Cardiac muscle cell (in vitro differentiated cells and primary cell): ENCODE results near the gene AOPEP. TPM values are rescaled to one million over a fixed set of nuclear protein-coding genes. Genes with fewer than 3 reads are reported as not detected.

Source experiments
- DNase-seq, 2 donors: peaks; one replicate each; pipeline versions ENCODE4 v3.0.0 to v3.0.0-alpha.2; 2010 to 2017; ENCODE audit warnings: low read depth in 1 of 2, low spot score in 1 of 2
- H3K27ac ChIP-seq: fragments of 200-600 bp; sonication (generic); 2 replicates; pipeline ENCODE4 v1.5.1; 2016
- H3K27me3 ChIP-seq: fragments of 200-600 bp; sonication (generic); 2 replicates; pipeline ENCODE4 v1.6.0; 2016; ENCODE audit warnings: control low read depth
- H3K36me3 ChIP-seq: fragments of 200-600 bp; sonication (generic); 2 replicates; pipeline ENCODE4 v1.5.1; 2016; ENCODE audit warnings: control low read depth
- H3K4me1 ChIP-seq: fragments of 200-600 bp; sonication (generic); 2 replicates; pipeline ENCODE4 v1.8.1; 2017; ENCODE audit warnings: low read depth, mild to moderate bottlenecking, mixed run types
- H3K4me3 ChIP-seq: fragments of 200-600 bp; sonication (generic); 2 replicates; pipeline ENCODE4 v1.5.1; 2016; ENCODE audit warnings: mild to moderate bottlenecking
- H3K9me3 ChIP-seq: fragments of 200-600 bp; sonication (generic); 2 replicates; pipeline ENCODE4 v1.5.1; 2017; ENCODE audit warnings: low read depth, mild to moderate bottlenecking, control low read depth
- CTCF ChIP-seq: IDR thresholded peaks from 2 replicates; pipeline ENCODE4 v1.5.1; 2012; ENCODE audit warnings: low read depth, mild to moderate bottlenecking, low read length
- polyA plus RNA-seq: library from polyadenylated mRNA; unstranded; fragments of >200 nt; fragmentation: Nextera tagmentation; extraction: Ambion mirVana; gene quantifications from 2 replicates; pipeline ENCODE4 v1.2.1, GENCODE V29; 2016
- total RNA-seq: library from RNA; depleted of rRNA; stranded (reverse); fragments of >200 nt; gene quantifications from 2 replicates; pipeline ENCODE4 v1.2.3, GENCODE V29; 2016

Gene AOPEP
- total and polyA plus RNA-seq, 2 experiments from 2014 or later = 46.8 to 88.7 TPM

GRCh38 chr9:94802251-94802650 lies 75.8 kb downstream of the AOPEP start:
- Histone ChIP-seq H3K36me3 (no peaks in the 10 kb centered on the region), H3K27ac (no peak overlapping the region), H3K27me3 (no peaks in the 10 kb centered on the region), H3K4me1 (no peaks in the 10 kb centered on the region), H3K9me3 (no peaks in the 10 kb centered on the region), H3K4me3 (no peak overlapping the region)
- TF ChIP-seq CTCF = no peak
- DNase-seq = no peak

GRCh38 chr9:94802793-94803192 lies 76.3 kb downstream of the AOPEP start:
- Histone ChIP-seq H3K4me1 (no peaks in the 10 kb centered on the region), H3K9me3 (no peaks in the 10 kb centered on the region), H3K27me3 (no peaks in the 10 kb centered on the region), H3K36me3 (no peaks in the 10 kb centered on the region), H3K4me3 (no peak overlapping the region), H3K27ac (no peak overlapping the region)
- no peak for TF ChIP-seq CTCF
- DNase-seq = no peak

- H3K9me3 ChIP-seq = no peaks in the 10 kb centered on the region
- H3K36me3 ChIP-seq = no peaks in the 10 kb centered on the region
- H3K4me1 ChIP-seq = no peaks in the 10 kb centered on the region
- no peak for DNase-seq
- TF ChIP-seq CTCF = no peak
- H3K4me3 ChIP-seq = no peak overlapping the region
- no peak overlapping the region for H3K27ac ChIP-seq
- no peaks in the 10 kb centered on the region for H3K27me3 ChIP-seq
Observed at GRCh38 chr9:94804316-94804715, 77.8 kb downstream of the AOPEP start.

GRCh38 chr9:94805051-94805489 lies 78.6 kb downstream of the AOPEP start:
- H3K4me3 ChIP-seq = no peak overlapping the region
- no peaks in the 10 kb centered on the region for H3K4me1 ChIP-seq
- no peaks in the 10 kb centered on the region for H3K27me3 ChIP-seq
- DNase-seq = no peak
- TF ChIP-seq CTCF = no peak
- H3K36me3 ChIP-seq = no peaks in the 10 kb centered on the region
- no peaks in the 10 kb centered on the region for H3K9me3 ChIP-seq
- no peak overlapping the region for H3K27ac ChIP-seq

- H3K27me3 ChIP-seq = no peaks in the 10 kb centered on the region
Observed at GRCh38 chr9:94805585-94805984, 79.1 kb downstream of the AOPEP start.

More at GRCh38 chr9:94805585-94805984, 79.1 kb downstream of the AOPEP start:
- no peak for TF ChIP-seq CTCF
- H3K4me1 ChIP-seq = no peaks in the 10 kb centered on the region
- DNase-seq = peak in 1 of 2 donors; percentile 88
- no peak overlapping the region for H3K27ac ChIP-seq
- no peaks in the 10 kb centered on the region for H3K9me3 ChIP-seq
- H3K4me3 ChIP-seq = no peak overlapping the region
- no peaks in the 10 kb centered on the region for H3K36me3 ChIP-seq
